Mucosa of descending colon (tissue), 3 donors: ENCODE measurements around the gene GPC3. TPM values are rescaled to one million over a fixed set of nuclear protein-coding genes. Genes with fewer than 3 reads are reported as not detected.

Experiments
- ATAC-seq: fragments of 200-7000 bp; cut with Tn5 transposase; one replicate; pipeline ENCODE4 v1.9.1; 2020; ENCODE audit warnings: mild to moderate bottlenecking, moderate library complexity
- DNase-seq, 3 donors: peaks; one replicate each; pipeline ENCODE4 v3.0.0-alpha.2; 2020
- H3K36me3 ChIP-seq: fragments of 200-600 bp; one replicate; pipeline ENCODE4 v1.8.0; 2021; ENCODE audit warnings: low read depth, mild to moderate bottlenecking
- H3K4me1 ChIP-seq: fragments of 200-600 bp; one replicate; pipeline ENCODE4 v1.8.0; 2021; ENCODE audit warnings: low read depth, mild to moderate bottlenecking
- H3K4me3 ChIP-seq: fragments of 200-600 bp; one replicate; pipeline ENCODE4 v1.8.0; 2021; ENCODE audit warnings: mild to moderate bottlenecking
- H3K9me3 ChIP-seq: fragments of 200-600 bp; one replicate; pipeline ENCODE4 v1.8.0; 2021; ENCODE audit warnings: mild to moderate bottlenecking
- CTCF ChIP-seq: fragments of 200-600 bp; IDR thresholded peaks from one replicate; pipeline ENCODE4 v1.8.0; 2022; ENCODE audit warnings: antibody characterized with exemption, mild to moderate bottlenecking
- intact Hi-C, 2 donors: fragments of 100-400 bp; cut with DNase I in 1 of 2; cut with micrococcal nuclease in 1 of 2; formaldehyde crosslinking; loops; one replicate each; pipeline versions ENCODE4 v1.11.0 to v1.11.1; 2022; cut with DNase I, micrococcal nuclease
- total RNA-seq, 3 donors: library from RNA; stranded (reverse); fragmentation: NEBNext Ultra II Directional in 2 of 3; extraction: Animal tissue kit (Norgen Biotek cat#: 25700) in 2 of 3; gene quantifications; one replicate each; pipeline versions ENCODE4 v1.2.1 to v1.2.4, GENCODE V29; 2021 to 2023
- donor health status: DM: no; HTN: no; CAD: no; lungs with moderate emphysema.
- donor health status: DM: no; HTN: no; CAD: no.
- donor health status: DM: no; HTN: yes; CAD: no.

The GPC3 gene
- total RNA-seq, 3 donors from 2014 or later: 0.55 to 2.8 (median 2.1) TPM

GRCh38 chrX:133590703-133591505 is 394.5 kb downstream of the GPC3 start:
- no peak for ATAC-seq
- no peak overlapping the region for H3K4me3 ChIP-seq
- H3K9me3 ChIP-seq: no peaks in the 10 kb centered on the region
- no peak for TF ChIP-seq CTCF
- DNase-seq: no peak
- no peaks in the 10 kb centered on the region for H3K4me1 ChIP-seq
- intact Hi-C loops: no loop called here
- no peaks in the 10 kb centered on the region for H3K36me3 ChIP-seq

- no peak for TF ChIP-seq CTCF
- Histone ChIP-seq H3K9me3 (no peaks in the 10 kb centered on the region), H3K36me3 (no peaks in the 10 kb centered on the region), H3K4me1 (no peaks in the 10 kb centered on the region), H3K4me3 (no peak overlapping the region)
- ATAC-seq (no peak), DNase-seq (no peak)
- intact Hi-C loops: no loop called here
These were observed 396.6 kb downstream of the GPC3 start for GRCh38 chrX:133588827-133589226.

GRCh38 chrX:133587818-133588217 is 397.6 kb downstream of the GPC3 start:
- Histone ChIP-seq H3K4me3 (no peak overlapping the region), H3K9me3 (no peaks in the 10 kb centered on the region), H3K36me3 (no peaks in the 10 kb centered on the region), H3K4me1 (no peaks in the 10 kb centered on the region)
- DNase-seq (no peak), ATAC-seq (no peak)
- intact Hi-C loops: no loop called here
- TF ChIP-seq CTCF: no peak

GRCh38 chrX:133587071-133587470 is 398.3 kb downstream of the GPC3 start:
- Histone ChIP-seq H3K4me3 (no peak overlapping the region), H3K4me1 (no peaks in the 10 kb centered on the region), H3K9me3 (no peaks in the 10 kb centered on the region), H3K36me3 (no peaks in the 10 kb centered on the region)
- intact Hi-C loops: no loop called here
- ATAC-seq (no peak), DNase-seq (no peak)
- no peak for TF ChIP-seq CTCF

- no peak for TF ChIP-seq CTCF
- no peak for ATAC-seq
These were observed 399.0 kb downstream of the GPC3 start for GRCh38 chrX:133586443-133586842.

More at GRCh38 chrX:133586443-133586842, 399.0 kb downstream of the GPC3 start:
- no peak for DNase-seq
- Histone ChIP-seq H3K4me3 (no peak overlapping the region), H3K9me3 (no peaks in the 10 kb centered on the region), H3K36me3 (no peaks in the 10 kb centered on the region), H3K4me1 (no peaks in the 10 kb centered on the region)
- intact Hi-C loops: no loop called here
